ENCODE results near the gene ARPC5.

Gene ARPC5

DNA sequence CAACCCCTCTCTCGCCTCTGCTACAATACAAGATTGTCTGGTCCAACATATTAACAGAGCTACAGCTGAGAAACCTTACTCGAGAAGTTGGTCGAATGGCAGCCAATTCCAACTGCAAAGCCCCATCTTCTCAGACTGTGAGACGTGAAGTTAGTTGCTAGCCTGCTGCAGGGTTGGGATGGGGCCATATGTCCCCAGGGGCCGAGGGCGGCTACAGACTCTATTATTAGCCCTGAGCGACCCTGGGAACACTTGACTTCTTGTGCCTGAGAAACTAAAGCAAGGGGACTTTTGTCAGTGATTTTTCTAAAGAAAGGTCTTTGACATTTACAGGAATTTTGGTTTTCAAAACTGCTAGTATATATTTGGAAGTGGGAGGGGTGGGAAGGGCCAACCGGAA lies 59.0 kb downstream of the ARPC5 start:
- no peak for TF ChIP-seq CTCF (IDR thresholded peaks at IDR 0.05; ENCODE audit: low read length)
- no peak for TF ChIP-seq EZH2 (IDR thresholded peaks at IDR 0.05; ENCODE audit: borderline replicate concordance, low read length)
- no peak overlapping the region for H2AFZ ChIP-seq (ENCODE audit: low read length)
- H3K27ac ChIP-seq (ENCODE audit: low read depth, low read length, poor library complexity, severe bottlenecking) = no peak overlapping the region
- H3K36me3 ChIP-seq (ENCODE audit: insufficient read depth, low read length) = no peaks in the 10 kb centered on the region
- no peaks in the 10 kb centered on the region for H3F3A ChIP-seq (ENCODE audit: insufficient read depth, low read length)
- H3K9ac ChIP-seq (ENCODE audit: low read length) = no peak overlapping the region
- H3K4me1 ChIP-seq (ENCODE audit: insufficient read depth, low read length, severe bottlenecking) = no peaks in the 10 kb centered on the region
- no peaks in the 10 kb centered on the region for H3K27me3 ChIP-seq (ENCODE audit: insufficient read depth, low read length)
- no peak overlapping the region for H3K4me2 ChIP-seq (ENCODE audit: low read length)
- H3K9me2 ChIP-seq (ENCODE audit: low read depth, low read length) = no peaks in the 10 kb centered on the region
- H3K79me2 ChIP-seq (ENCODE audit: insufficient read depth, low read length) = no peaks in the 10 kb centered on the region
- H3K9me3 ChIP-seq (ENCODE audit: low read length) = no peaks in the 10 kb centered on the region
- no peak overlapping the region for H3K4me3 ChIP-seq (ENCODE audit: low read depth, low read length, poor library complexity, severe bottlenecking)
- no peaks in the 10 kb centered on the region for H4K20me1 ChIP-seq (ENCODE audit: insufficient read depth, low read length)

- Histone ChIP-seq H3K4me3 (ENCODE audit: low read depth, low read length, poor library complexity, severe bottlenecking) (no peak overlapping the region), H4K20me1 (ENCODE audit: insufficient read depth, low read length) (no peaks in the 10 kb centered on the region), H3K36me3 (ENCODE audit: insufficient read depth, low read length) (no peaks in the 10 kb centered on the region), H2AFZ (ENCODE audit: low read length) (no peak overlapping the region), H3K27ac (ENCODE audit: low read depth, low read length, poor library complexity, severe bottlenecking) (no peak overlapping the region), H3K27me3 (ENCODE audit: insufficient read depth, low read length) (no peaks in the 10 kb centered on the region), H3K9ac (ENCODE audit: low read length) (no peak overlapping the region), H3K9me2 (ENCODE audit: low read depth, low read length) (no peaks in the 10 kb centered on the region), H3K4me2 (ENCODE audit: low read length) (no peak overlapping the region), H3K79me2 (ENCODE audit: insufficient read depth, low read length) (no peaks in the 10 kb centered on the region), H3K4me1 (ENCODE audit: insufficient read depth, low read length, severe bottlenecking) (no peaks in the 10 kb centered on the region), H3K9me3 (ENCODE audit: low read length) (no peaks in the 10 kb centered on the region), H3F3A (ENCODE audit: insufficient read depth, low read length) (no peaks in the 10 kb centered on the region)
- TF ChIP-seq CTCF (IDR thresholded peaks at IDR 0.05; ENCODE audit: low read length) = no peak
- no peak for TF ChIP-seq EZH2 (IDR thresholded peaks at IDR 0.05; ENCODE audit: borderline replicate concordance, low read length)
Observed at GRCh38 chr1:183575606-183576005, 60.0 kb downstream of the ARPC5 start.

GRCh38 chr1:183572721-183573120 lies 62.9 kb downstream of the ARPC5 start:
- Histone ChIP-seq H3K4me3 (ENCODE audit: low read depth, low read length, poor library complexity, severe bottlenecking) (no peak overlapping the region), H3K9me3 (ENCODE audit: low read length) (no peaks in the 10 kb centered on the region), H3F3A (ENCODE audit: insufficient read depth, low read length) (no peaks in the 10 kb centered on the region), H3K9ac (ENCODE audit: low read length) (no peak overlapping the region), H2AFZ (ENCODE audit: low read length) (no peak overlapping the region), H4K20me1 (ENCODE audit: insufficient read depth, low read length) (no peaks in the 10 kb centered on the region), H3K36me3 (ENCODE audit: insufficient read depth, low read length) (no peaks in the 10 kb centered on the region), H3K27ac (ENCODE audit: low read depth, low read length, poor library complexity, severe bottlenecking) (no peak overlapping the region), H3K4me2 (ENCODE audit: low read length) (no peak overlapping the region), H3K79me2 (ENCODE audit: insufficient read depth, low read length) (no peaks in the 10 kb centered on the region), H3K9me2 (ENCODE audit: low read depth, low read length) (no peaks in the 10 kb centered on the region), H3K4me1 (ENCODE audit: insufficient read depth, low read length, severe bottlenecking) (no peaks in the 10 kb centered on the region), H3K27me3 (ENCODE audit: insufficient read depth, low read length) (no peaks in the 10 kb centered on the region)
- no peak for TF ChIP-seq EZH2 (IDR thresholded peaks at IDR 0.05; ENCODE audit: borderline replicate concordance, low read length)
- no peak for TF ChIP-seq CTCF (IDR thresholded peaks at IDR 0.05; ENCODE audit: low read length)

Data from OCI-LY1 (cell line).